GM18519 (cell line): ENCODE data around the gene RGMA.

Source experiments
- ATAC-seq: cut with Tn5 transposase; IDR thresholded peaks from one replicate; pipeline ENCODE4 v1.9.1; 2021; ENCODE audit warnings: mild to moderate bottlenecking, moderate library complexity; ENCODE audit not compliant: unreplicated experiment, low FRiP score

RGMA gene

DNA sequence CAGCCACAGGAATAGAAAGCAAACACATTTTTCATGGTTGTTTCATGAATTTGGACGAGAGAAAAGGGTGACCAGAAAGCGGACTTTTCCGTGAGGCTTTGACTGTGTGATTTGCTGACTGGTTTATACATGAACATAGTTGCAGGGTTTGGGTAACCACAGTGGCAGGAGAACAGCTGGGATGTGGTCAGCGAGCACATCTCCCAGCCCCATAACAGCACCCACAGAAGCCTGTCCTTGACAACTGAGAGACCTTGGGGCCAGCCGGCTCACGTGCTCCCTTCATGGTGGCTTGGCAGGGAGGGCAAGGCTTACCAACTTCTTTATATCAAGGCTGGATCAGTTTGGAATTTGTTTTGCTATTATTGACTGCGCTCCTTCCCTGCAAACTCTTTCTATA is 13.2 kb upstream of the RGMA start:
- no peak for ATAC-seq

DNA sequence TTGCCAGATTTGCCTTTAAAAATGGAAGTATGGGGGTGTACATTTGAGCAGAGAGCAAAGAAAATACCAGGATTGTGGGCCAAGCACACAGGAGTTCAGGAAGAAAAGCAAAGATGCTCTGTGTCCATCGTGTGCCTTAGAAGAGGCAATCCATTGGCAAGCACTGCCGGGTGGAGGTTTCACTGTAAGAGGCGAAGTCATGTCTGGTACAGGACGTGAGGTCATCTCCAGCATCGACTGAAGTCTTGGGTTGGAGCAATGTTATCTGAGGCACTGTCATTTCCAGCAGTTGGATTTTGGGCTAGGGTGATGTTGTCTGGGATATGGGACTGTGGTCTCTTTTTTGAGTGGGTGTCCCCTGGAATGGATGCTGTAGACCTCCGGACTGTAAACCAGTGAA is 4.8 kb upstream of the RGMA start:
- no peak for ATAC-seq

DNA sequence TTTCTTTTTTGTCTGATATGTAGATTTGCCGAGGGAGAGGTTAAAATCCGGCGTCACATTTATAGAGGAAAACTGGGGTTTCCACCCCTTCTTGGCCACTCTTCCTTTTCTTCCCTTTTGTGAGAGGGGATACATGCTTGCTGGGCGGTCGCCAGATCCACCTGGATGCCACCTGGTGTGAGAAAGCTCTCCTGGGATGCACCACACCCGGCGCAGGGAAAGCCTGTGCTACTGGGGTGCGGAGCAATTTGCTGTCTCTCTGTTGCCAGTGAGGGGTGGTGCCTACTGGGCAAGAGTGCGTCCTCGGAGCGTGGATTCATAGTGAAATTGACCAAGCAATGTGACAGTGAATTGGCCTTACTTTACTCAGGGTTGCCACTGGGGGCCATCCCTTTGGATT is 2.5 kb upstream of the RGMA start:
- no peak for ATAC-seq

DNA sequence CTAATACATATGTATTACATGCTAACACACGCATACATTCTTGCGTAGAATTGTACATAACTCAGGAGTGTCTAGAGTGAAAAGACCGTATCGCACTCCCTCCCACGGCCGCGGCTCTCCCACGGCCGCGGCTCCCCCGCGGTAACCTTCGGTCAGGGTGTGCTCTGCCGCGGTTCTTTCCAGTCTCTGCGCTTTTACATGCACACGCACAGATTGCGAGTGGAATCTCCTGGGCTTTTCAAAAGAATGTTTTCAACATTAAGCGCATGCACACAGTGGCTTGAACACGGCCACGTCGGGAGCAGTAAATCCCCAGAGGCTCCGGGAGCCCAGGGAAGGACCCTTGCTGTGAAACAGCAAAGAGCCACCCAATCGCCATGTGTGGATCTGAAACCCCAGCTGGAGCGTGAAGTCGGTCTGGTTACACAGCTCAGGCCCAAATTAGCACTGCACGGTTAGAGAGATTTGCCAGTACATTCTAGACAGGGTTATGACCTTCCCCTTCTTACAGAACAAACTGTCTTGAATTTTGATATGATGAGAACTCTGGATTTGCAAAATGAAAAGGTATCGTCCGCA is 805 bp upstream of the RGMA start:
- no peak for ATAC-seq

DNA sequence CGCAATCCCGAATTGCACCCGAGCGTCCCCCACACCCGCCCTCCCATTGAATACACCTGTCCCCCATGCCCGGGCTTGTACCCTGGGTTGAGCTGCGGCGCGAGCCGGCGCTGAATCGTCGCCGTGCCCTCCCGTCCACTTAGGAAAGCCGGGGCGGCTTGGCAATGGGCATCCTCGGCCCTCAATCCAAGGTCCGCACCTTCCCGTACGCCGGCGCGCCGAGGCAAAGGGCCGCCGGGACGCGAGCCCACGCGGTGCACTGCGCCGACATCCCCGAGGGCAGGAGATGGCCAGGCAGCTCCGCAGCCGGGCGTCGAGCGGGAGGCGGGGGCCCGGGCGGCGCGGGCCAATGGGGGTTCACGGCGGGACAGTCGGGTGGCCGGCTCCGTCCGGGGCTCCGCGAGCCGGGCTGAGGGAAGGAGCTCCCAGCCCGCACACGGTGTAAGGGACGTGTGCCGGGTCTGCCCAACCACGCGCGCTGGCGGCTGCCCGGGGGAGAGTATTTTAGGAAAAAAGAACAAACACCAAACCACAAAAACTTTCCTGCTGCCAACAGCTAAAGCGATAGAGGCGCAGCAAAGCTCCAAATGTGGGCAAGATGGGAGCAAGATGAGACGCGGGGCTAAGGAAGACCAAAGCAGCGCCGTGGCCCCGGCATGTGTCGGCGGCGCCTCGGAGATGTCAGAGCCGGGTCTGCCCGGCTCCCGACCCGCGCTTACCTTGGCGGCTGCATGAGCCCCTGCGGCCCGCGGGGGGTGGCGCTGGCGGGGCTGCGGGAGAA is 621 bp downstream of the RGMA start:
- ATAC-seq: no peak

DNA sequence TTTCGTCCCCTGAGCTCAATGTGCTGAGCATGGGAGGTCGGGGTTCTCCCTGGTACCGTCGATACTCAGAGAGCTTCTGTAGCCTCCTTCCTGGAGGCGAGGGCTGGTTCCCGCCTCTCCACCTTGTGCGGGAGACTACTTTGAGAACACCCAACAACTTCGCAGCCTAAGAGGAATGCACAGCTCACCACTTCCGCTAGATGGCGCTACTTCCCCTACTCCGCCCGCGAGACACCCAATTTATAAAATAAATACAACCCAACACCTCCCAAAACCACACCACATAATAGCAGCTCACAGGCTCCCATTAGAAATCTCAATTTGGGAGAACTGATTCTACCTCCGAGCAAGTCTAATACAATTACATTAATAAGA is 1.2 kb downstream of the RGMA start:
- no peak for ATAC-seq

DNA sequence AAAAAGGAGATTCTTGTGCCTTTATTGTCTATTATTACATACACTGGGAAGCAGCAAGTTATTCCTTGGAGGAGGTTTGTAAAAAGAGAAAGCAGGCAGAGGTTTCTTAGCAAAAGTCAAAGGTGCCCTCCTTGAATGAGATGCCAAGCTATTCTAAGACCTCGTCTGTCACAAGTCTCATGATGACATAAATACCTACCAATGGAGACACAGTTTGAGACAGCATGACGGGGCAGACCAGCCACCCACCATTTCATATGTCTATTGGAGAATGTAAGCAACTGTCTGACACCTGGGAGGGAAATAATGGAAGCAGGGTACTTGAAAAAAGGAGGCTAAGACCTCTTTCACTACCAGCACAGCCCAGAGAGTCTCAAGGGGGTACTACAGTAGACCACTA is 2.2 kb downstream of the RGMA start:
- ATAC-seq: no peak

DNA sequence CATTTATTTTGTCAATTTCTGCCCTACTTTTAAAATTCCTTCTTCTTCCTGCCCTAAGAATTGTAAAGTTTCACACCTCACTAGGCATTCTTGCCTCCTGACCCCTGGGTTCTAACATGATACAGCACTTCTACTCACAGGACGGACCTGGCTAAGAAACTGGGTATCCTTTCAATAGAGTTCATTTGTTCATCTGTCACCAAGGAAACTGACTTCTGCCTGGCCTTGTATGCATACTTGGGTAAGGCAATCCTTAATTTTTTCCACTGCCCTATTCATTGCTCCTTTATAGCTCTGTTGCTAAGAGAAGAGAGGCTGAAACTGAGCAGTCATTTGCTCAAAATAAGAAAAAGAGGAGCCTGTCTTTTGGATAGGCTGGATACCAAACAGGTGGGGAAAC is 3.3 kb downstream of the RGMA start:
- no peak for ATAC-seq

DNA sequence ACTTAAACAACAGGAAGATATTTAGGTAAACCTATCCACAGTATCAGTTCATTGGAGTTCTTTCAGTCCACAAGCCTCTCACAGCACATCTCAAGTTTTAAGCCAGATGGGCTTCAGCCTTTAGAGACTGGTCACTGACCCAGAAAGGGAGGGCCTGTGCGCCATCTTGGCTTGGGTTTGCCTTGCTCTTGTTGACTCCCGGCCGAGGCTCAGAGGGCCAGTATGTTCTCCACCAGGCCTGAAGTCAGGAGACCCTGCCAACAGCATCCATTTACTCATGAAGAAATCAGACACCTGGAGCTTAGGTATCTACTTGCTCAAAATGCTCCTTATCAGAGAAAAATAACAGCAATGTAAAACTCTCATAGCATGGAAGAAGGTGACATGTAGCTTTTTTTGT is 6.2 kb downstream of the RGMA start:
- ATAC-seq: no peak

DNA sequence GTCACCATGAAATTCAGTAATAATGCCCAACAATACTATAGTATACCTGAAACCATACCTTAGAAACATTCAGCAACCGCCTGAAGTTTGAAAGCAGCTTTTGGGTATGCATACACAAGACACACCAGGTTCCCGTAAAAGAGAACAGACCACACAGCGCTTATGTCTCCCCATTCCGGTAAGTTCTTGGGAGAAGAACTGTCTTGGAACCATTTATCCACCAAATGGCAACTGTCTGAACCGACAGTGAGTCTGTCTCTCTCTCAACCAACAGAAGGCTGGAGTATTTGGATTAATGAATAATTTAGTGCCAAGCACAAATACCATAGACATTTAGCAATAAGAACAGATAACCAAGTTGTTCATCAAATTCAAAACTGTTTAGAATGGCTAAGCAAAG is 7.6 kb downstream of the RGMA start:
- ATAC-seq: no peak

DNA sequence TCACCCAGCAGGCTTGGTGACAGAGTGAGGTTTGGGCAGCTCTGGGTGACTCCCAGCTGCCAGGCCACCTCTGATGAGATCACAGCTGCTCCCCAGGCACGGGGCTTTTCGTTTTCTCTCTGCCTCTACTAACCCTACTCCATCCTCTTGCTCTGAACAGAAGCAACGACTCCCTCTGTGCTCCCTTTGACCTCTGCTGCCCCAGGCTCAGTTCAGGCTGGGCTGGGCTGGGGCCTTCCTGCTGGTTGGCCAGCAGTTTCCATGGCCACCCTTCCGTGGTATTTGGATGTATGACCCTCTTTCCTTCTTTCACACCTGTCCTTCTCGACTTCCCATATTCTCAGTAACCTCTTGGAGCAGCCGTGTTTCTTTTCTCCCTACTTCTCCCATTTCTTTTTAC is 8.6 kb downstream of the RGMA start:
- ATAC-seq: no peak

DNA sequence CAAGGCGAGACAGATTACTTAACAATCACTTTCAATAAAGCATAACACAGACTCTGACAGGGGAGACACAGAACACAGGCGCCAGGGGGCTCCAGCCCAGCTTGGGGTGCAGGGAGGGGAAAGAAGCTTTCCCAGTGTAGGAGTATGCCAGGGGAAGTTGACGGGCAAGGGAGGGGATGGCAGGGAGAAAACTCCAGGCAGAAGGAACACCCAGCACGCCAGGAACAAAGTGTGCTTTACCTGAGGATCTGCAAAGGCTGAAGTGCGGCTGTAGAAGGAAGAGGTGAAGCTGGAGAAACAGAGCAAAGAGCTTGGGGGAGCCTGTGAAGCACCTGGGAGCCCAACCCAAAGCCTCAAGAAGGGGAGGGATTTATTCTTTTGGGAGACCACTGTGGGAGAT is 12.1 kb downstream of the RGMA start:
- no peak for ATAC-seq

DNA sequence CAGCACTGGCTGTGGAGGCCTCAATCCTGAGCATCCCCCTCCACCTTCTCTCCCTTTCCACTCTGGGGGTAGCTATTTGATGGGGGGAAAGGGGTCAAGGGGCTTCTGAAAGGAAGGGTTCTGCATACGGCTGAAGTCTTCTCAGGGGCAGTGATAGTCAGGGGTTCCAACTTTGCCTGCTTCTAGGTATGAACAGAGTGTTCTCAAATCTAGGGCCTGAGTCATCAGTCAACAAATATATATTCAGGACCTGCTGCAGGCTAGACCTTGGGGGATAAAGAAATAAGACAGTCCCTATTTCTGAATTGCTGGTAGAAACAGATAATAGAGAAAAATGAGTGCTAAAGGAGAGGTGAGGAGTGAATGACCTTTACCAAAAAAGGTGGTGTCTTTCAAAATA is 12.8 kb downstream of the RGMA start:
- no peak for ATAC-seq

DNA sequence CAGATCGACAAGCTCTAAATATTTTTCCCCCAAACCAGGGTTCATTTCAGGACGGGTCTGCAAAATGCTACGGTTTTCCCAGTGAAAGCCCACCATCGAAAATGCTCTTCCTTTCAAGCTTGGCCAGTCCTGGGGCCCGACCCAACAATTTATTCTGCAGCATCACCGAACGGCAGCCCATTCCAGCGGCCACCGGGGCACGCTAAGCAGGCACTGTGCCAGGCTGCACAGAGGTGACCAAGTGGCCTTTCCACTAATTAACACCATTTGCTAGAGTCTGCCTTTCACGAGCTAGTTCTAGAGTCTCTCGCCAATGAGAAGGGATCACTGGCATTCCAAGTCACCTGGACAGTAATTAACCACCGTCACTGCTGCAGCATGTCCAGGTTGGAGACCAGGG is 14.4 kb downstream of the RGMA start:
- no peak for ATAC-seq

DNA sequence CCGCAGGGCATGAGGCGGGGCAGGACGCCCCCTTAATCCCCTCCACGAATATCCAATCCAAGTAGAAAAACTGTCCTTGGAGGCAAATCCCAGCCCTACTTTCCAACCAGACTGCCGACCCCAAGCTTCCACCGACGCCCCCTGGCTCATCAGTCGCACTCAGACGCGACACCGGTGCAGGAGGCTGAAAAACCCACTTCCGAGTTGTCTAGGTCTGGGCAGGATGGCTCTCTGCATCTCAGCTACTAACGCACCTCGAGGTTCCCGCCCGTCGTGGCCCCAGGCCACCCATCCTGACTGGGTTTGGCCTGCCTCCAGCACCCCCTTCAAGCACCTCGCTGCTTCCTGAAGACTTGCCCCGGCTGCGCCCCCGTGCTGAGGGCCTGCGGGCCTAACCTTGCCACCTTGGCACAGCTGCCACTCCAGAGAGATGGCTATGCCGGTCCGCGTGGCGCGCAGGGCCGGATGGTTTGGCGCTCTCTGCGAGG is 15.5 kb downstream of the RGMA start:
- no peak for ATAC-seq

DNA sequence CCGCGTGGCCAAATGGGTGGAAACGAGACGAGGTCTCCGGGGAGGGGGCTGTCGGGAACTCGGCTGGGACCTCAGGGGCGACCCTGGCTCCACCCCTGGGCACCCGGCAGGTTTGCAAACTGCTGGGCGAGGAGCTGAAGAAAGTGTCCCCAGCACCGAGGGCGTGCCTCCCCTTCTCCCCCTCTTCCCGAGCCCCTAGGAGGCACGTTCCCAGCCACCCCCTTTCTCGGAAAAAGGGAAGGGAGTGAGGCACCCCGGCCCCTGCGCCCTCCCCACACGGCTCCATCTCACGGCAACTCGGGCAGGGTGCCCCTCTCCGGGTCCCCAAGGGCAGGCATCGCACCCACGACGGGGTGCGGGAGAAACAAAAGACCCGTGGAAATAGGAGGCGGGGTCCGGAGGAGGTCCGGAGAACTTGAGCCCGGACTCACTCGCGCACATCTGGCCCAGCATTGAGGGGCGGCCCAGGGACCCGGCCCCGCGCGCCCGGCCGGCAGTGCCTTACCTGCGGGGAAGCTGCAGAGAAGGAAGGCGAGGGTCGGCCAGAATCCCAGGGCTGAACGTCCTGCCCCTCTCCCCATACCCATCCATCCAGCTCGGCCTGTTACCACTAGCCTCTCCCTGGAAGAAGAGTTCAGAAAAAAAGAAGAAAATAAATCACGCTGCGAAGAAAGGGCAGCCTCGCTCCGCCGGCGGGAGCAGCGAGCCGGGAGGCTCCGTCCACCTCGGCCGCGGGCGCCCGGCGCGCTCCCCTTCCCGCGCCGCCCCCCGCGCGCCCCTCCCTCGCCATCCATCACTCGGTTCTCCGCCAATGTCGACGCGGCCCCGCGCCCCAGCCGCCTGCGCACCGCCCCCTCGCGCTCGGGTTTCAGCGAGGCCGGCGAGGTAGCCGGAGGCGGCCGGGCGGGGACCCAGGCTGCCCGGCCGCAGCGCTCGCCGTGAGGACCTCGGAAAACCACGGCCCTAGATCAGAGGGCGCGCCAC is 16.3 kb downstream of the RGMA start:
- no peak for ATAC-seq

DNA sequence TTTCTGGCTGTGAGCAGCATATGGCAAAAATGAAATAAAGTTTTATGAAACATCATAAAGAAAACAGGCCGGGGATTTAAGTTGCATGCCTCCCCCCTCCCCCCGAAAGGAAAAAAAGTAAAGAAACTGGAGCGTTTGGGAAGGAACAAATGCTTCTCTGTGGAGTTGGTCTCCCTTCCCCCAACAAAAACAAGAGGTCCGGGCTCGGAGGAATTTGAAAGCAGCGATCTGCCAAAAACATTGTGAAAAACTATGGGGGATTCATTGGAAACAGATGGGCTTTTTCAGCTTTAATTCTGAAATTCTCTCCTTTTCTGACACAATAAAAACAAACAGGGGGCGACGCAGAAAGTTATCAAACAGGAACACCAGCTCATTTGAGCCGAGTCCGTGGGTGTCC is 17.0 kb downstream of the RGMA start:
- ATAC-seq: no peak

DNA sequence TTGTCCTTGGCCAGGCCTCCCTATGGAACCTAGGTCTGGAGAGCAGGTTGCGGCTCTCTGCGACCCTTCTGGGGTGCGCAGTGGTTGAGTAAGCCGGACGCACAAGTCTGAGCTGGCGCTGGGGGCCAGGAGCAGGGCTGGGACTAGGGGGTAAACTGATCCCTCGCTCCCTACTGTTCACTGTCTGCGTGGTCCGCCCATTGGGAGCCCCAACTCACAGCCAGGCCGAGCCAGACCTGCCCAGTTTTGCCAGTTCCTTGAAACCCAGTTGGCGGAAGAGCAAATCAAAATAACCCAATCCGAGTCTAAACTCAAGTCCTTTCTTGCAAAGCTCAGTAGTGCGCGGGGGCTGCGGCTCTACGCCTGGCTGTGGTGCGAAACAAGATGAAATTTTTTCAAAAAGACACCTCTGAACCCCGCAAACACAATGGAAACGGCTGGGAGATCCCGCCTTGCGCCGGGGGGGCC is 17.5 kb downstream of the RGMA start:
- ATAC-seq: no peak

DNA sequence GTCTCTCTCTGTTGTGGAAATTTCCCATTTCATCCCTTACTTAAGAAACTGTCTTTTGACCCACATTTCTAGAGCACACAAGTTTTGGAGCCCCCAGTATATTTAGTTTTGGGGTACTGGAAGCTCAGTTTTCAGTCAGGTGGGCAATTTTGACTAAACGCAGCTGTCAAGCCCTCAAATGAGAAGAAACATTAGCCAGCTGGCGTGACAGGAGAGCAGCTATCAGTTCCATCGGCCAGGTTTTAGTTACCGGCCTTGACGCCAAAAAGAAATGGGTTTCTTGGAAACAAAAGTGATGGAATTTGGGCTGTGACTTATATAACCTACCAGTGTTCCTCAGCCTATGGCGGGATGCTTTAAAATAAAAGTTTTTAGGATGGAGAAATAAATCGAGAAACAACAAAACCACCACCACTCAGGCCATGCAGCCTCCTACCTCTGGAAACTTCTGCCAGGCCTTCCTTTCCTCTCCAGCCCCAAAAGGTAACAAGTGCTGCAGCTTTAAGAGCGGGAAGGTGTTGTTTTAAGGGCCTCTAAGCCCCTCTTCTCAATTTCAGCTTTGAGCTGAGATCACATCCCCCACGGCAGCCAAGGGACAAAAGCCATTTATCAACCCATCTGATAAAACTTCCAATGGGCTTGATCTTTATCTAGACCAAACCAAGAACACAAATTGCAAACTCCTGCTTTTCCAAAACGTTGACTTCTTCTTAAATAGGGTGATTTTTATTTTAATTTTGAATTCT is 18.3 kb downstream of the RGMA start:
- no peak for ATAC-seq

DNA sequence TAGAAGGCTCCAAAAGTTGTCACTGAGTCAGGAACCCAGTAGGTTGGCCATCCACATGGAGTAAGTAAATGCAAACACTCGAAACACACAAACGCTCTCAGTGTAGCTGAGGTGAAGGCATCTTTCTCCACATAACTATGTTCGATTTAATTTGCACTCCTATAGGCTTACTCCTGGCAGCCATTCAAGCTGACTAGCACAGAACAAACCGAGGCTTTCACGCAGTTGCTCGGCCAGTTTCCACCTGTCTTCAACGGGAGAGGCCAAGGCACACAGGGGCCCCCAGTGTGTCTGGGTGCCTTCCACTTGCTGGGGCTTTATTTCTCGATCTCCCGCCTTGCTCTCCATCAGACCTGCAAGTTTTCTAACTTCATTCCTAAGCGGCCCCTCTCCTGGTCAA is 18.9 kb downstream of the RGMA start:
- ATAC-seq: no peak
